ENCODE measurements around the gene CCNC.

CCNC gene

DNA sequence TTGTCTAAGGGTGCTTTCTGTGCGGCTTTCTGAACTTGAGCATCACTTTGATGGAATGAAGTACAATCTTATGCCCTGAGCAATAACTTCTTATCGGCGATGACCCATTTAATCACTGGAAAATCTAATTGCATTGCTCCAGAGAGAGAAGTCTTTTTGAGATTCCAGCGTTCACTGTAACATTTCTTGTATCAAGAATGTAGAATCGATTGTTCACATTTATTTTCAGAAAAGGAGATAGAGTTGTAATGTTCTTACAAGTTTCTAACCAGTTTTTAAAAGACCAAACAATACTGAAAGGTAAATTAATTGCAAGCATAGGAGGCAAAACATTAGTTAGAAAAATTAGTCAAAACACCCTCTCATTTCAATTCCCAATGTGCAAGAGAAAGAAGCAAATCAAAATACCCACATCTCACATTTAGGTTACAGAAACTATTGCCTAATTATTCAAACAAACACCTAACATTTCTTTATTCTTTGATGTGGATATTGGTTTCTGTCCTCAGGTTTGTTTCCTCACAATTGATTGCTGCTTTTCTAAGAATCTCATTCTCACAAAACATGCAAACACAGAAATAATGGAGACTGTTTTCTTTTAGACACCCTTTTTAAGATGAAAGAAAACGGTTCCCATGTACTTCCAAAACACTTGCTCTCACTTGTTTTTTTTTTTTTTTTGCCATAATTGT lies 23.4 kb upstream of the CCNC start:
- TF ChIP-seq FOXM1 (IDR thresholded peaks at IDR 0.05; ENCODE audit: borderline replicate concordance, low read depth) (no peak), YY1 (IDR thresholded peaks at IDR 0.05; ENCODE audit: low read depth) (no peak), EP300 (IDR thresholded peaks at IDR 0.05; ENCODE audit: borderline replicate concordance) (no peak), REST (IDR thresholded peaks at IDR 0.05; ENCODE audit: low read depth) (no peak), TAF1 (IDR thresholded peaks at IDR 0.05; ENCODE audit: low read depth) (no peak), TEAD4 (IDR thresholded peaks at IDR 0.05) (no peak), RAD21 (IDR thresholded peaks at IDR 0.05; ENCODE audit: low read depth) (no peak), CEBPB (IDR thresholded peaks at IDR 0.05) (no peak), TCF12 (IDR thresholded peaks at IDR 0.05; ENCODE audit: low read depth) (no peak), CREB1 (IDR thresholded peaks at IDR 0.05; ENCODE audit: low read depth) (no peak)
- TF ChIP-seq, protein P1, sequence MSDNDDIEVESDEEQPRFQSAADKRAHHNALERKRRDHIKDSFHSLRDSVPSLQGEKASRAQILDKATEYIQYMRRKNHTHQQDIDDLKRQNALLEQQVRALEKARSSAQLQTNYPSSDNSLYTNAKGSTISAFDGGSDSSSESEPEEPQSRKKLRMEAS (IDR thresholded peaks at IDR 0.05), result no peak

DNA sequence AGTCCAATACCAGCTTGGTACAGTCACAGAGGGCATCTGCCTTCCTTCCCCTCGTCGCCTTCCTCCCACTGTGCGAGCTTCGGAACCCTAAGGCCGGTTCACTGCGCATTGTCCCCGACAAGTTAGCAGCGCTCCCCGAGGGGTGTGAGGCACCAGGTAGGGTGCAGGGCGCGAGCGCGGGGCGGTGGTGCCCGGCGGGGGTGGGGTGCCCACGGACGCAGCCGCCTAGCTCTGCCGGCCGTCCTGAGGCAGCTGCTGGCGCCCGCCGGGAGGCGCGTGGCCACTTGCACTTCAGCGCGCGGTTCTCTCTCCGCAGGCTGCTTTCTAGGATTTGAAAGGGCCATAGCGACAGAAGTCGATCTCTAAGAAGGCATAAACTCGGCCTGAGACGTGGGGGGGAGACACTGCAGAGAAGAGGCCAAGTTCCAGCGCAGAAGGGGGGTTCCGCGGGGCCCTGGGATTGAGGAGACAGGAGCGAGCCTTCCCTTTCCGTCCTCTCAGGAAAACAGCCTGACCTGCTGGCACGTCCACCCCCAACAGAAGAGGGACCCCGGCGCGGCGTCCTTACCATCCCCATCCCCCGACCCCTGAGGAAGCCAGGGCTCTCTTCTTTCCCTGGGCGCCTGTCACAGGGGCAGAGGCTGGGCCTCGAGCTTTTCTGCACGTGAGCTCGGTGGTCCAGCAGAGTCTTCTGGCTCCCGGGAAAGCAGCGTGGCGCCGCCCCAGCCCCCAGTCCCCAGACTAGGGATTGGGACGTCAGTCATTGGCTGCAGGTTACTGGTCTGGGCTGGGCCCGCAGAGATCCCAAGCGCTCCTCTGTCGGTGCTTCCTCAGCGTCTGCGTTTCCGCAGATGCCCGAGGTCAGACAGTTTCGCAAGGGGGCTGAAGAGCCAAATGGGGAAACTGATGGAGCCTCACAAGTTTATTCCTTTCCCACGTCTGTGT lies 22.5 kb upstream of the CCNC start:
- TF ChIP-seq TEAD4 (IDR thresholded peaks at IDR 0.05) (no peak), ZBTB7A (IDR thresholded peaks at IDR 0.05; ENCODE audit: low read depth) (no peak), YY1 (IDR thresholded peaks at IDR 0.05; ENCODE audit: low read depth) (no peak)

DNA sequence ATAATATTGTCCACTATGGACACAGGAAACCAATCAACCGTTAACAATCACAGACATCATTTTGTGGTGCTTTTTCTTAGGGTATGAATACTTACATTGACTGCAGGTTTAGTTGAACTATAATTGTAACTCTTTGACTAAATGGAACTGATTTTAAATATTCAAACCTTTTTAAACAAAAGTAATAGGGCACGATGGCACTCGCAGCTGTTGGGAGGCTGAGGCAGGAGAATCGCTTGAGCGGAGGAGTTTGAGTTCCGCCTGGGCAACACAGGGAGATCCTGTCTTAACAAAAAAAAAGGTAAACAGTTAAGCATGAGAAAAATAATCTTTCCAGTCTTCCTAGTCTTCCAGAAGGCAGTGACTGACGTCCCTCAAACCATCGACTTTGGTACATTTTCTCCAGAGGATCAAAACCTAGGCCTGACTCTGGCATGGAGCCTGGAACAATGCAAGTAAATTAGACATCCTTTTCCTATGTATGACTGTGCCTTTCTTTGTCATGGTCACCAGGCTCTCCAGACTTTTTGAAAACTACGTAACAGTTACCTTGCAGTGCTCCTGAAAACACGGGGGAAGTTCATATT lies 21.5 kb upstream of the CCNC start:
- TF ChIP-seq TEAD4 (IDR thresholded peaks at IDR 0.05), result no peak
- TF ChIP-seq CEBPB (IDR thresholded peaks at IDR 0.05), result no peak
- TF ChIP-seq, protein P1 (IDR thresholded peaks at IDR 0.05), result no peak
- TF ChIP-seq ZBTB7A (IDR thresholded peaks at IDR 0.05; ENCODE audit: low read depth), result no peak
- TF ChIP-seq CREB1 (IDR thresholded peaks at IDR 0.05; ENCODE audit: low read depth), result no peak
- TF ChIP-seq YY1 (IDR thresholded peaks at IDR 0.05; ENCODE audit: low read depth), result no peak
- no peak for TF ChIP-seq FOXM1 (IDR thresholded peaks at IDR 0.05; ENCODE audit: borderline replicate concordance, low read depth)
- TF ChIP-seq EP300 (IDR thresholded peaks at IDR 0.05; ENCODE audit: borderline replicate concordance), result no peak
- TF ChIP-seq EGR1 (IDR thresholded peaks at IDR 0.05), result no peak
- no peak for TF ChIP-seq REST (IDR thresholded peaks at IDR 0.05; ENCODE audit: low read depth)
- no peak for TF ChIP-seq TCF12 (IDR thresholded peaks at IDR 0.05; ENCODE audit: low read depth)
- TF ChIP-seq RAD21 (IDR thresholded peaks at IDR 0.05; ENCODE audit: low read depth), result no peak

- TF ChIP-seq, protein P1 (IDR thresholded peaks at IDR 0.05), result no peak
- TF ChIP-seq ZBTB7A (IDR thresholded peaks at IDR 0.05; ENCODE audit: low read depth), result no peak
- TF ChIP-seq REST (IDR thresholded peaks at IDR 0.05; ENCODE audit: low read depth), result no peak
- TF ChIP-seq RAD21 (IDR thresholded peaks at IDR 0.05; ENCODE audit: low read depth), result no peak
- TF ChIP-seq, protein P2, sequence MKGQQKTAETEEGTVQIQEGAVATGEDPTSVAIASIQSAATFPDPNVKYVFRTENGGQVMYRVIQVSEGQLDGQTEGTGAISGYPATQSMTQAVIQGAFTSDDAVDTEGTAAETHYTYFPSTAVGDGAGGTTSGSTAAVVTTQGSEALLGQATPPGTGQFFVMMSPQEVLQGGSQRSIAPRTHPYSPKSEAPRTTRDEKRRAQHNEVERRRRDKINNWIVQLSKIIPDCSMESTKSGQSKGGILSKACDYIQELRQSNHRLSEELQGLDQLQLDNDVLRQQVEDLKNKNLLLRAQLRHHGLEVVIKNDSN (IDR thresholded peaks at IDR 0.05), result no peak
- TF ChIP-seq TEAD4 (IDR thresholded peaks at IDR 0.05), result no peak
- no peak for TF ChIP-seq FOXM1 (IDR thresholded peaks at IDR 0.05; ENCODE audit: borderline replicate concordance, low read depth)
- no peak for TF ChIP-seq YY1 (IDR thresholded peaks at IDR 0.05; ENCODE audit: low read depth)
- TF ChIP-seq EP300 (IDR thresholded peaks at IDR 0.05; ENCODE audit: borderline replicate concordance), result no peak
These were observed 20.8 kb upstream of the CCNC start for GRCh38 chr6:99589290-99589672.
